GM19193 (cell line): ENCODE results near the gene NSD1.

Source experiments
- POLR2A ChIP-seq: IDR thresholded peaks from 4 replicates; pipeline ENCODE4 v1.6.1; 2011; ENCODE audit not compliant: insufficient read depth, insufficient read length; ENCODE audit errors: extremely low read depth

The NSD1 gene

GRCh38 chr5:177336603-177337494 lies 203.3 kb downstream of the NSD1 start:
- TF ChIP-seq POLR2A, result no peak

- no peak for TF ChIP-seq POLR2A
Observed at GRCh38 chr5:177338251-177339106, 204.9 kb downstream of the NSD1 start.

- TF ChIP-seq POLR2A, result no peak
Observed at GRCh38 chr5:177339107-177339638, 205.6 kb downstream of the NSD1 start.

- TF ChIP-seq POLR2A, result no peak
Observed at GRCh38 chr5:177343777-177344176, 210.2 kb downstream of the NSD1 start.

- no peak for TF ChIP-seq POLR2A
Observed at GRCh38 chr5:177344891-177345290, 211.3 kb downstream of the NSD1 start.

GRCh38 chr5:177346820-177347219 lies 213.2 kb downstream of the NSD1 start:
- no peak for TF ChIP-seq POLR2A

- no peak for TF ChIP-seq POLR2A
Observed at GRCh38 chr5:177347699-177348098, 214.1 kb downstream of the NSD1 start.

- TF ChIP-seq POLR2A, result no peak
Observed at GRCh38 chr5:177349362-177349647, 215.7 kb downstream of the NSD1 start.

- TF ChIP-seq POLR2A, result no peak
Observed at GRCh38 chr5:177349762-177350161, 216.2 kb downstream of the NSD1 start.
